Keratinocyte (primary cell): ENCODE data around the gene CISH. TPM values are rescaled to one million over a fixed set of nuclear protein-coding genes. Genes with fewer than 3 reads are reported as not detected.

Experiments used
- DNase-seq: peaks from one replicate; pipeline ENCODE4 v3.0.0-alpha.2; 2011; ENCODE audit warnings: low read depth, missing footprints, low spot score
- FAIRE-seq: peaks from 2 replicates; lab custom pipeline; 2011; peaks lifted over from hg19 to GRCh38; lab: Jason Lieb, UNC
- H2AFZ ChIP-seq: 2 replicates; pipeline ENCODE4 v1.6.0; 2012; ENCODE audit warnings: low read length, control low read depth, inconsistent platforms; ENCODE audit not compliant: control insufficient read depth
- H3K27ac ChIP-seq: 2 replicates; pipeline ENCODE4 v1.5.1; 2011; ENCODE audit warnings: low read length; ENCODE audit not compliant: control insufficient read depth, insufficient read depth
- H3K27me3 ChIP-seq: 3 replicates; pipeline ENCODE4 v1.6.0; 2011; ENCODE audit warnings: low read length; ENCODE audit not compliant: control insufficient read depth, insufficient read depth; ENCODE audit errors: extremely low read depth
- H3K36me3 ChIP-seq, 2 experiments: 2 replicates in 1 of 2; 3 replicates in 1 of 2; pipeline ENCODE4 v1.5.1; 2011; ENCODE audit warnings: low read length in 2 of 2, mild to moderate bottlenecking in 1 of 2; ENCODE audit not compliant: control insufficient read depth in 2 of 2, insufficient read depth in 2 of 2; ENCODE audit errors: extremely low read depth in 1 of 2
- H3K4me1 ChIP-seq: 3 replicates; pipeline ENCODE4 v1.5.1; 2011; ENCODE audit warnings: low read length; ENCODE audit not compliant: control insufficient read depth, insufficient read depth; ENCODE audit errors: extremely low read depth
- H3K4me2 ChIP-seq: 3 replicates; pipeline ENCODE4 v1.6.0; 2011; ENCODE audit warnings: low read depth, low read length; ENCODE audit not compliant: control insufficient read depth, insufficient read depth; ENCODE audit errors: extremely low read depth
- H3K4me3 ChIP-seq, 3 experiments: fragments of 200-600 bp in 1 of 3; sonication (generic) in 1 of 3; 2 replicates in 2 of 3; 3 replicates in 1 of 3; pipeline ENCODE4 v1.5.1; 2011 to 2016; ENCODE audit warnings: low read length in 3 of 3, mild to moderate bottlenecking in 3 of 3, control low read depth in 2 of 3, inconsistent platforms in 1 of 3, low read depth in 1 of 3, mixed read lengths in 1 of 3, mixed run types in 1 of 3, moderate library complexity in 1 of 3; ENCODE audit not compliant: control insufficient read depth in 2 of 3, insufficient read depth in 2 of 3; ENCODE audit errors: extremely low read depth in 1 of 3
- H3K79me2 ChIP-seq: 2 replicates; pipeline ENCODE4 v1.6.0; 2012; ENCODE audit warnings: low read length; ENCODE audit not compliant: control insufficient read depth, insufficient read depth
- H3K9ac ChIP-seq: 3 replicates; pipeline ENCODE4 v1.6.0; 2011; ENCODE audit warnings: low read length; ENCODE audit not compliant: control insufficient read depth, insufficient read depth; ENCODE audit errors: extremely low read depth
- H3K9me1 ChIP-seq: 3 replicates; pipeline ENCODE4 v1.6.0; 2011; ENCODE audit warnings: low read length; ENCODE audit not compliant: control insufficient read depth, insufficient read depth; ENCODE audit errors: extremely low read depth
- H3K9me3 ChIP-seq: 2 replicates; pipeline ENCODE4 v1.5.1; 2012; ENCODE audit warnings: low read depth, low read length; ENCODE audit not compliant: control insufficient read depth
- H4K20me1 ChIP-seq: 3 replicates; pipeline ENCODE4 v1.6.0; 2011; ENCODE audit warnings: low read length; ENCODE audit not compliant: control insufficient read depth, insufficient read depth; ENCODE audit errors: extremely low read depth
- EZH2 ChIP-seq: IDR thresholded peaks from one replicate; pipeline ENCODE4 v1.6.1; 2012; ENCODE audit warnings: inconsistent platforms, mild to moderate bottlenecking, low read length, moderate library complexity
- dilution Hi-C: fragments of 300-500 bp; cut with MboI; formaldehyde crosslinking; loops from one replicate; pipeline ENCODE4 v1.7.0; 2020; ENCODE audit warnings: low sequenced_read_pairs; ENCODE audit not compliant: extremely low pct_ligation_motif_present
- polyA plus RNA-seq, 5 experiments: library from polyadenylated mRNA; depleted of rRNA in 3 of 5; stranded (reverse) in 3 of 5; stranded (forward) in 1 of 5; unstranded in 1 of 5; fragments of >200 nt; gene quantifications; 1 replicate in 1 of 5; 2 replicates in 3 of 5; 3 replicates in 1 of 5; pipeline versions ENCODE4 v1.2.1 to v1.2.3, GENCODE V29; 2011 to 2012; ENCODE audit warnings: missing spikeins in 2 of 5, low read depth in 1 of 5, low replicate concordance in 1 of 5
- TF ChIP-seq, protein P1 (sequence below), 3 experiments: IDR thresholded peaks in 1 of 3; conservative IDR thresholded peaks in 1 of 3; optimal IDR thresholded peaks in 1 of 3; 2 replicates in 2 of 3; 3 replicates in 1 of 3; pipeline versions ENCODE3 to v1.5.1; 2011; ENCODE audit warnings: low read length in 3 of 3, mild to moderate bottlenecking in 3 of 3, moderate library complexity in 2 of 3, control low read depth in 1 of 3, inconsistent platforms in 1 of 3; ENCODE audit not compliant: insufficient read depth in 2 of 3; ENCODE audit errors: extremely low read depth in 1 of 3

Gene CISH
- polyA plus RNA-seq, 1 donor (not counting 4 experiments of a cell fraction or from before 2014, with no cell fraction given) = 1.8 TPM

DNA sequence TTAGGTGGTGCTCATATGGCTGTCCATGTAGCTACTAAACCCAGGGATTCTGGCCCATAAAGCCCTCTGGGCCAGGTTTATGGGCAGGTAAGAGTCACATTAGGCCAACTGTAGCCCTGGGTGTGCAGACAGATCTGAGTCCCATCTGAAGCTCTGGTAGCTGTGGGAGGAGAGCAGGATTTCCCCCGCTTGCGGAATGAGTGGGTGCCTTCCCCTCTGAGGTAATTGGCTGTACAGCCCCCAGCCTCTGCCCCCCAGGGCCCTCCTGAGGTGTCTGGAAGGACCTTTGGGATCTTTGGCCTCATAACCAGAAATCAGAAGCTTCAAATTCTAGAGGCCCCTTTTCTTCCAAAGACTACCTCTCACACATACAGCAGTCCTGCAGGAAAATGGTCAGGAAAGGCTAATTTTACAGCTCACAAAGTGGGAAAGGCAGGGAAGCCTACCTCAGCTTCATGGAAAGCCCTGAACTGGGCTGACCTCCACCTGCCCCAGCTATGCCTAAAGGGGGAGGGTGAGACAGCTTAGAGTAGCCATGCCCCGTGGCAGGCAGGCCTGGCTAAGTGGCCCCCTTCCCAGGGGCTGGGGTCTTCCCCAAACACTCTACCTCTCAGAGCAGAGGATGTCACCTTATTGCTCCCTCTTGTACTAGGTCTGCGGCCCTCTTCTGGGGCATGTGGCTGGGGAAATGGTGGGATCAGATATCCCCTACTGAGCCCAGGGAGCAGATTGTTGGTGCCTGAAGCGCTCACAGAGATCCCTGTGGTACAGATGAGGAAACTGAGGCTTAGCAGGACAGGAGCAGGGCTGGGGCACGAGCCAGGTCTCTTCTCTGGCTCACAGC, 25.4 kb downstream of the CISH start:
- Histone ChIP-seq H3K79me2 (no peaks in the 10 kb centered on the region), H3K4me2 (no peak overlapping the region), H3K9me1 (no peaks in the 10 kb centered on the region), H3K9ac (no peak overlapping the region), H2AFZ (no peak overlapping the region), H3K27ac (no peak overlapping the region), H3K4me1 (peaks cover 14% of the 10 kb centered on the region), H3K9me3 (no peaks in the 10 kb centered on the region), H3K27me3 (no peaks in the 10 kb centered on the region), H3K4me3 (no peak overlapping the region), H4K20me1 (no peaks in the 10 kb centered on the region), H3K36me3 (peaks cover 5 to 6% of the 10 kb centered on the region in 2 experiments)
- FAIRE-seq = no peak
- TF ChIP-seq, protein P1, sequence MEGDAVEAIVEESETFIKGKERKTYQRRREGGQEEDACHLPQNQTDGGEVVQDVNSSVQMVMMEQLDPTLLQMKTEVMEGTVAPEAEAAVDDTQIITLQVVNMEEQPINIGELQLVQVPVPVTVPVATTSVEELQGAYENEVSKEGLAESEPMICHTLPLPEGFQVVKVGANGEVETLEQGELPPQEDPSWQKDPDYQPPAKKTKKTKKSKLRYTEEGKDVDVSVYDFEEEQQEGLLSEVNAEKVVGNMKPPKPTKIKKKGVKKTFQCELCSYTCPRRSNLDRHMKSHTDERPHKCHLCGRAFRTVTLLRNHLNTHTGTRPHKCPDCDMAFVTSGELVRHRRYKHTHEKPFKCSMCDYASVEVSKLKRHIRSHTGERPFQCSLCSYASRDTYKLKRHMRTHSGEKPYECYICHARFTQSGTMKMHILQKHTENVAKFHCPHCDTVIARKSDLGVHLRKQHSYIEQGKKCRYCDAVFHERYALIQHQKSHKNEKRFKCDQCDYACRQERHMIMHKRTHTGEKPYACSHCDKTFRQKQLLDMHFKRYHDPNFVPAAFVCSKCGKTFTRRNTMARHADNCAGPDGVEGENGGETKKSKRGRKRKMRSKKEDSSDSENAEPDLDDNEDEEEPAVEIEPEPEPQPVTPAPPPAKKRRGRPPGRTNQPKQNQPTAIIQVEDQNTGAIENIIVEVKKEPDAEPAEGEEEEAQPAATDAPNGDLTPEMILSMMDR (optimal IDR thresholded peaks at IDR 0.05 in 1 of 3, IDR thresholded peaks at IDR 0.05 in 1 of 3, conservative IDR thresholded peaks at IDR 0.05 in 1 of 3; ENCODE audit: extremely low read depth in 1 of 3, insufficient read depth in 2 of 3, low read length in 3 of 3) = no peak
- no peak for TF ChIP-seq EZH2
- dilution Hi-C loops = no loop called here
- DNase-seq = no peak

DNA sequence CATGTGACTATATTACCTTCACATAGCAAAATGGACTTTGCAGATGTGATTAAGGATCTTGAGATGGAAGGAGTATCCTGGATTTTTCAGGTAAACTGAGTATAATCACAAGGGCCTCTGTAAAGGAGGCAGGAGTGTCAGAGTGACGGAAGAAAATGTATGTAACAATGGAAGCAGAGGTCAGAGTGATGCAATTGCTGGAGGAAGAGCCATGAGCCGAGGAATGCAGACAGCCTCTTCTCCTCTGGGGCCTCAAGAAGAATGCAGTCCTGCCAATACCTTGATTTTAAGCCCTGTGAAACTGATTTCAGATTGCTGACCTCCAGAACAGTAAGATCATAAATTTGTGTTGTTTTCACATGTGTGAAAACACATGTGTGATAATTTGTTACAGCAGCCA, 27.2 kb downstream of the CISH start:
- FAIRE-seq = no peak
- no peak for TF ChIP-seq EZH2
- TF ChIP-seq, protein P1 (optimal IDR thresholded peaks at IDR 0.05 in 1 of 3, IDR thresholded peaks at IDR 0.05 in 1 of 3, conservative IDR thresholded peaks at IDR 0.05 in 1 of 3; ENCODE audit: extremely low read depth in 1 of 3, insufficient read depth in 2 of 3, low read length in 3 of 3) = no peak
- H3K9me1 ChIP-seq = no peaks in the 10 kb centered on the region
- dilution Hi-C loops = no loop called here
- no peak for DNase-seq
- no peaks in the 10 kb centered on the region for H3K9me3 ChIP-seq
- no peak overlapping the region for H3K4me3 ChIP-seq
- no peaks in the 10 kb centered on the region for H3K79me2 ChIP-seq
- H3K27me3 ChIP-seq = no peaks in the 10 kb centered on the region
- no peak overlapping the region for H2AFZ ChIP-seq
- peaks cover 11 to 16% of the 10 kb centered on the region in 2 experiments for H3K36me3 ChIP-seq
- no peaks in the 10 kb centered on the region for H4K20me1 ChIP-seq
- no peak overlapping the region for H3K9ac ChIP-seq
- H3K4me2 ChIP-seq = no peak overlapping the region
- H3K4me1 ChIP-seq = peaks cover 6% of the 10 kb centered on the region
- no peak overlapping the region for H3K27ac ChIP-seq
